ENCODE results near the gene WDR72. TPM values are rescaled to one million over a fixed set of nuclear protein-coding genes. Genes with fewer than 3 reads are reported as not detected.

WDR72 gene
- total RNA-seq, 4 donors from 2014 or later, result 1.7 TPM; not detected in 3

DNA sequence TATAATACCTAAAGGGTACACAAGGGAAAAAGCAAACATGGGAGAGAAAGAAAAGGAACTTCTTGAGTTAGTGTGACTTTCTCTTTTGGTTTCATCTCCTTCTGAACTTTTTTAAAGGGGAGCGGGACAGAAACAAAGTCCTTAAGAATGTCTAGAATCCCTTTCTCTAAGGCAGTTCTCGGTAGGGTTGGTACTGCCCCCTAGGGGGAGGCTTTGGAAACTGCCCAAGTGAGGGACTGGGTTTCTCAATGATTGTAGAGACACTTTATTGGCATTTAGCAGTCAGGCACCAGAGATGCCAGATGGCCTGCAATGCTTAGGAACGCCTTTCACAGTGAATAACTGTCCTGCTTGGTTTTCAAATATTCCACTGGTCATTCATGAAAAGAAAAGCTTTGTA, 172.7 kb downstream of the WDR72 start:
- H3K36me3 ChIP-seq, result no peaks in the 10 kb centered on the region
- H3K27me3 ChIP-seq, result no peaks in the 10 kb centered on the region
- H3K4me3 ChIP-seq, result no peak overlapping the region
- TF ChIP-seq, protein P1, sequence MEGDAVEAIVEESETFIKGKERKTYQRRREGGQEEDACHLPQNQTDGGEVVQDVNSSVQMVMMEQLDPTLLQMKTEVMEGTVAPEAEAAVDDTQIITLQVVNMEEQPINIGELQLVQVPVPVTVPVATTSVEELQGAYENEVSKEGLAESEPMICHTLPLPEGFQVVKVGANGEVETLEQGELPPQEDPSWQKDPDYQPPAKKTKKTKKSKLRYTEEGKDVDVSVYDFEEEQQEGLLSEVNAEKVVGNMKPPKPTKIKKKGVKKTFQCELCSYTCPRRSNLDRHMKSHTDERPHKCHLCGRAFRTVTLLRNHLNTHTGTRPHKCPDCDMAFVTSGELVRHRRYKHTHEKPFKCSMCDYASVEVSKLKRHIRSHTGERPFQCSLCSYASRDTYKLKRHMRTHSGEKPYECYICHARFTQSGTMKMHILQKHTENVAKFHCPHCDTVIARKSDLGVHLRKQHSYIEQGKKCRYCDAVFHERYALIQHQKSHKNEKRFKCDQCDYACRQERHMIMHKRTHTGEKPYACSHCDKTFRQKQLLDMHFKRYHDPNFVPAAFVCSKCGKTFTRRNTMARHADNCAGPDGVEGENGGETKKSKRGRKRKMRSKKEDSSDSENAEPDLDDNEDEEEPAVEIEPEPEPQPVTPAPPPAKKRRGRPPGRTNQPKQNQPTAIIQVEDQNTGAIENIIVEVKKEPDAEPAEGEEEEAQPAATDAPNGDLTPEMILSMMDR (IDR thresholded peaks at IDR 0.05), result peak in 1 of 4 experiments; percentile 18
- TF ChIP-seq POLR2AphosphoS5 (IDR thresholded peaks at IDR 0.05), result no peak
- no peak for TF ChIP-seq EP300 (IDR thresholded peaks at IDR 0.05)
- no peak for TF ChIP-seq POLR2A (IDR thresholded peaks at IDR 0.05)
- ATAC-seq, result no peak
- H3K4me1 ChIP-seq, result no peaks in the 10 kb centered on the region
- WGBS, 2 donors (ENCODE audit: low coverage in 1 of 2), result 10 to 31% methylated on average over 2 to 3 of the region's 3 CpGs
- no peak overlapping the region for H3K27ac ChIP-seq
- H3K9me3 ChIP-seq, result no peaks in the 10 kb centered on the region

DNA sequence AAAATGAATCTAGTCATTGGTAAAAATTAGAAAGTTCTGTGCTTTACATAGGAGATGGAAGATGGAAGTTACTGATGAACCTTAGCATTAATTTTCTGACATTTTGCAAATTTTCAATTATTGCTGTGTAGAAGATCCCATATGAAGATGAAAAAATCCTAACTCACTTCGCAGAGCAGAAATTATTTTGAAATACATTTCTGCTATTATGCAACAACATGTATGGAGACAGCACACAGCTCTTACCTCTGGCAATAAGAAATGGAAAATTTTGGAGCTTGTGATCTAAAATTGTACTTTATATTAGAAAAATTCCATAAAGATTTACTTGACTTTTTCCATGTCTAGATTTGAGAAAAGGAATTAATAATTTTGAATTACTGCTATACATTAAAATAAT, 177.9 kb downstream of the WDR72 start:
- 59 to 88% methylated on average over 1 of the region's 1 CpG for WGBS, 2 donors (ENCODE audit: low coverage in 1 of 2)
- H3K4me3 ChIP-seq, result no peak overlapping the region
- H3K4me1 ChIP-seq, result no peaks in the 10 kb centered on the region
- no peak overlapping the region for H3K27ac ChIP-seq
- no peak for ATAC-seq
- TF ChIP-seq POLR2AphosphoS5 (IDR thresholded peaks at IDR 0.05) (no peak), EP300 (IDR thresholded peaks at IDR 0.05) (no peak), POLR2A (IDR thresholded peaks at IDR 0.05) (no peak)
- TF ChIP-seq, protein P1 (IDR thresholded peaks at IDR 0.05), result no peak
- no peaks in the 10 kb centered on the region for H3K27me3 ChIP-seq
- H3K36me3 ChIP-seq, result no peaks in the 10 kb centered on the region
- H3K9me3 ChIP-seq, result no peaks in the 10 kb centered on the region

DNA sequence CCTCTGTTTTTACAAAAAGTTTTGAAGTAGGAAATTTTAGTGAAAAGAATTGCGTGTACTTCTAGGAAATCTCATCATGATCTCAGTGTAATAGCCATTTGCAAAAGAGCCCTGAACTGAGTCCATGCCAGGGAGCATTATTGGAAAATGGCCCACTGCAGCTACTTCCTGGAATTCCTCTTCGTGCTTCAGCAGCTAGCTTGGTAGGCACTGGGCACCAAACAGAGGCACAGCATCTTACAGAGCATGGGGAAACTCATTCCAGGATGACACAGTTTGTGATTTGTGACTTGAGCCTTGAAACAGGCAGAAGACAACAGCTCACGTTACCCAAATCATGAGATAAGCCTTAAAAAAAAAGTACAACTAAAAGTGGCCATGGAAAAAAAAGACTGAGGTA, 179.1 kb downstream of the WDR72 start:
- Histone ChIP-seq H3K36me3 (no peaks in the 10 kb centered on the region), H3K9me3 (no peaks in the 10 kb centered on the region), H3K27me3 (no peaks in the 10 kb centered on the region), H3K4me3 (no peak overlapping the region), H3K27ac (no peak overlapping the region), H3K4me1 (no peaks in the 10 kb centered on the region)
- no peak for TF ChIP-seq POLR2AphosphoS5 (IDR thresholded peaks at IDR 0.05)
- no peak for TF ChIP-seq POLR2A (IDR thresholded peaks at IDR 0.05)
- TF ChIP-seq, protein P1 (IDR thresholded peaks at IDR 0.05), result no peak
- TF ChIP-seq EP300 (IDR thresholded peaks at IDR 0.05), result no peak
- no peak for ATAC-seq
- 18 to 38% methylated on average over 3 of the region's 3 CpGs for WGBS, 2 donors (ENCODE audit: low coverage in 1 of 2)

DNA sequence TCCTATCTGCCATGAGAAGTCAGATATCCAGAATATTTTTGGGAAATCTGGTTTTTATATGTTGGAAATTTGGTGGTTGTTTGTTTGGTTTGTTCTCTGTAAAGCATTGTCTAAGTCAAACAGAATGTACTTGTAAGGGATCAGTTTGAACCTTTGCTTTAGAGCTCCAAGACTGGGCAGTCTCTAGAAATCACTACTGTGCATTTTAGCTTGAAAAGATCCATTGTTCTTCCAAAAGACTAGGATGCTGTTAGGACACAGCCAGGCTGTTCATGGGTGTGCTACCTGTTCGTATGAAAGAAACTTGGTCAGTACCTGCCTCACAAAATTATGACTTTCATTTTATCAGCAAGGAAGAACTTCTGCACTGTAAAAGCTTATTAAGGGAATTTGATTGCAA, 182.6 kb downstream of the WDR72 start:
- 57 to 64% methylated on average over 1 of the region's 1 CpG for WGBS, 2 donors (ENCODE audit: low coverage in 1 of 2)

DNA sequence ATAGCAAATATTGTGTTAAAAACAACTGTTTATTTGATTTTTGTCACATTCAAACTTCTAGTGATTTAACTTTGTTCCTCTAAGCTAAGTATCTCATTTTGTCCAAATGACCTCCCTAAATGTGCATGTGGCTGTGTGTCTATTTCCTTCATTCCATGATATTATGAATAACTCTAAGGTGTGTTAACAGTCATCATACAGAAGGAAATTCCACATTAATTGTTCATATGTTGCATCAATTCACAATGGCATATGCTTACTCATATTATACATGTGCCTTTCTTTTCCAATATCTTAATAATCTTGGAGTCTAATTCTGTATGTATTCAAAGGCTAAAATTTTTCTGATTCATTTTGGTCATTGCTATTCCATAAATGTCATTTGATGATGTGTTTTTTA, 186.4 kb downstream of the WDR72 start:
- H3K4me1 ChIP-seq, result no peaks in the 10 kb centered on the region
- ATAC-seq, result no peak
- H3K27ac ChIP-seq, result no peak overlapping the region
- H3K9me3 ChIP-seq, result no peaks in the 10 kb centered on the region
- H3K27me3 ChIP-seq, result no peaks in the 10 kb centered on the region
- no peak for TF ChIP-seq POLR2A (IDR thresholded peaks at IDR 0.05)
- no peak for TF ChIP-seq EP300 (IDR thresholded peaks at IDR 0.05)
- H3K36me3 ChIP-seq, result no peaks in the 10 kb centered on the region
- no peak overlapping the region for H3K4me3 ChIP-seq

More for the DNA sequence above, 182.6 kb downstream of the WDR72 start:
- no peak for ATAC-seq
- no peak overlapping the region for H3K4me3 ChIP-seq
- H3K27me3 ChIP-seq, result no peaks in the 10 kb centered on the region
- TF ChIP-seq POLR2AphosphoS5 (IDR thresholded peaks at IDR 0.05) (no peak), POLR2A (IDR thresholded peaks at IDR 0.05) (no peak), EP300 (IDR thresholded peaks at IDR 0.05) (no peak)
- TF ChIP-seq, protein P1 (IDR thresholded peaks at IDR 0.05), result no peak
- no peak overlapping the region for H3K27ac ChIP-seq
- no peaks in the 10 kb centered on the region for H3K9me3 ChIP-seq
- no peaks in the 10 kb centered on the region for H3K4me1 ChIP-seq
- no peaks in the 10 kb centered on the region for H3K36me3 ChIP-seq

Measured in gastroesophageal sphincter (tissue), 4 donors.